Measurements from ENCODE around the gene GPR108.
"Not testable (repeated sequence)": the region's sequence is repeated elsewhere in the genome, so short reads cannot be mapped to it uniquely, and the experiment has no call there.

Gene GPR108

DNA sequence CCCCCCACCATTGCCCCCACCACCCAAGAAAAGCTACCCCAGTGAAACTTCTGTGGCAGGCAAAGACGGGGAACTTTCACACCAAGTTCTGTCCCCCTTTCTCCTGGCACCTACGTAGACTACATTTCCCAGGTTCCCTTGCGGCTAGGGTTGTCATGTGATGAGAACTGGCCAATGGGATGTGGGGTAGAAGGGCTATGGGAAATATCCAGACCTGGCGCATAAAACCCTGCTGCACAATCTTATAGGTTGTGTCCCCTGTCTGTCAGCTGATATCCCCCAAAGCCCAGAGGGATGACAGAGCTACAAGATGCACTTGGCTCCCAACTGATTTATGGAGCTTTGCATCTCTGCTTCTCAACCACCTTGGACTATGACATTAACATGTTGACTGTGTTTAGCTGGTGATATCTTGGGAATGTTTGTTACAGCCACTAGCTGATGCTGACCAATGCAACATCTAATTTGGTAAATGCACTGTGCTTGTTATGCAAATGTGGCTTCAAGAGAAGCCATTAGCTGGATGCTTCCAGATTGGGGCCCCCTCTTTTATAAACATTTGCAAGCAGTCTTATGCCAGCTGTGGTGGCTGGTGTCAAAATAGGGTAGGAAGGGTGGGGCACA is 23.8 kb upstream of the GPR108 start:
- no peak for DNase-seq (ENCODE audit: low read depth)

DNA sequence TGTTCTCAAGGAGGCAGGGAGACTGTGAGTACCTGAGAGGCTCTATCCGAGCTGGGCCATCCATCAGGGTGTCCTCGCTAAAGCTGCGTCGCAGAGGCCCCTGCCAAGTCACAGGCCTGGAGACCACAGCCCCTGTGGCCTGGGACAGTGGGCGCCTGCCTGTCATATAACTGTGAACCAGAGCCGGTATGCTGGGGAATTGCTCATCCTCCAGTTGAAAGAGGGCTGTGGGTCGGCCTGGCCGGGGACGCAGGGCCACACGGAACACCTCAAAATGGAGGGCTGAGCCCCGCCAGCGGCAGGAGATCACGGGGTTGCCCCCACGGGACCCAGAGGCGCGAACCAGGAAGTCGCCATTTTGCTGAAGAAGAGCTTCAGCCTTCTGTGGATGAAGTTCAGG is 23.2 kb upstream of the GPR108 start:
- DNase-seq (ENCODE audit: low read depth): no peak

DNA sequence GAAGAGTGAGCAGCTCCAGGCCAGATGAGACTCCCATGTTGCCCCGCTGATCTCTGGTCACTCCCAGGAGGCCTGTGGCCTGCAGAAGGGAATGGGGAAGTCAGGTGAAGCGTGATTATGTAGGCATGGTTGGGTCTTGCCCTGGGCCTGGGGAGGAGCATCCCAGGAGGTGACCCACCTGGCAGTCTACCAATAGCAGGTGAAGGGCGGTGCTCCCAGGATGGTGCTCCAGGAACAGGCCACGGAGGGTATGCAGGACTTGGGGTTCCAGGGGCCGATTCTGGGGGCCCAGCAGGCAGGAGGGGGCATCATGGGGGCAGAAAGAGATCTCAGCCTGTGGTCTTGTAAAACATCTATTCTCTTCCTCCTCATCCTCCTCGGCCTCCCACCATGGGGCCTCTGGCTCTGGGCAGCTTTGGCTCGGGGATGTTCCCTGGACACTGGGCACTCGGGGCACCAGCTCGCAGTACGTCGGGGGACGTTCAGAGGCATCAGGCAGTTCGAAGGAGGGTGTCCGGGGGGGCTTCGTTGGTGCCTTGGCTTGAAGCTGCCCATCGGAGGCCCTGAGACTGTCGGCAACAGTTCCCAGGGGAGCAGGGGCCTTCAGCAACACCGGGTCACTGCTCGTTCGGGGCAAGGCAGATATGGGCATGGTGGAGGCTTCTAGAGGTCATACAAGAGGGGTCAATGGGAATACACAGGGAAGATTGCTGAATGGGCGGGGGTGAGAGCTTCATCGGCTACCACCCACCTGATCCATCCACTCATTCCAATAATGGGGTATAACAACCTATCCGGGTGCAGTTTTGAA is 17.5 kb upstream of the GPR108 start:
- no peak for DNase-seq (ENCODE audit: low read depth)

DNA sequence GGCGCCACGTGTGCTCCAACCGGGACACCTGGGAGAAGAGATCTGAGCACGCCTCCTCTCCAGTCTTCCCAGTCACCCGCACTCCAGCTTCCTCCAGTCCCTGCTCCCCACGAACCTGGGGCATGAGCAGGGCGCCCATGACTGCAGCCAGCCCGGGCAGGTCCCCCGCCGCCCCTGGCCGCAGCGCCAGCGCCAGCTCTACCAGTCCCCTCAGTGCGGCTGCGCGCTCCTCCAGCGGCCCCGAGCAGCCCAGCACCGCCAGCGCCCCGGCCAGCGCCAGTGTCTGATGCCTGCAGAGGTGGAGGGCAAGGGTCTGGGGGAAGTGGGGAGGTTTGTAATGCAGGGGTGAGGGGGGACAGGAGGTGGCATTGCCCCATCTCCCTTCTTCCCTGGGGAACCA is 16.8 kb upstream of the GPR108 start:
- no peak for DNase-seq (ENCODE audit: low read depth)

DNA sequence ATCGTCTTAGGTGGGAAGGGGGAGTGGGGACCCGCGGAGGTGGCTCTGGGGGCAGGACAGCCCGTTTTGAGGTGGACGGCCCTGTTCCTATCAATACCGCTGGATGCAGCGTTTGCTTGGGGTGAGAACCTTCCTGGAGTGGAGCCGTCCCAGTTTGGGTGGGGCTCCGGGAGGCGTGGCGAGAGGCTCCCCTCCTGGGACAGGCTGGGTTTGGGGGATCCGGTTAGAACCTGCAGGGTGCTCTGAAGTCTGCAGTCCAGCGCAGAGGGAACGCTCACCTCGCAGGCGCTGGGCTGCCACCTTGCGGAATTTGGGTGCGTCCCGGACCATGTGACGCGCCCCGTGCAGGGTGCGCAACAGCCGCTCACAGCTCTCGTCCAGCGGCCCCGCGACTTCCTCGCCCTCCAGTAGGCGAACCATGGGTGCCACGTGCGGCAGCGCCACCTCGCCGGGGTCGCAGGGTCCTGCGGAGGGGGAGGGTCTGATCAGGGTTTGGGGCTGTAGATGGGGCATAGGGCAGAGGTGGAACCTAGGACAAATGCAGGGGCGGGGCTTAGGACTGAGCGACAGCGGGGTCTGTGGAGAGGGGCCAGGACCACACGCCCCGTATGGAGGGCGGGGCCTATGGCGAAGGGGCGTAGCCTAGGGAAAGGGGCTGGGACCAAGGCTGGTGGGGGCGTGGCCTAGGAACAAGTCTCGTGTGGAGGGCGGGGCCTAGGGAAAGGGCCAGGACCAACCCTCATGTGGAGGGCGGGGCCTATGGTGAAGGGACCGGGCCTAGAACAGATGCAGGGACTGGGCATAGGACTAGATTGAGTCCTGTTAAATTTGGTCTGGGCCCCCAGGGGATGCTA is 16.0 kb upstream of the GPR108 start:
- DNase-seq (ENCODE audit: low read depth): peak; percentile 58

DNA sequence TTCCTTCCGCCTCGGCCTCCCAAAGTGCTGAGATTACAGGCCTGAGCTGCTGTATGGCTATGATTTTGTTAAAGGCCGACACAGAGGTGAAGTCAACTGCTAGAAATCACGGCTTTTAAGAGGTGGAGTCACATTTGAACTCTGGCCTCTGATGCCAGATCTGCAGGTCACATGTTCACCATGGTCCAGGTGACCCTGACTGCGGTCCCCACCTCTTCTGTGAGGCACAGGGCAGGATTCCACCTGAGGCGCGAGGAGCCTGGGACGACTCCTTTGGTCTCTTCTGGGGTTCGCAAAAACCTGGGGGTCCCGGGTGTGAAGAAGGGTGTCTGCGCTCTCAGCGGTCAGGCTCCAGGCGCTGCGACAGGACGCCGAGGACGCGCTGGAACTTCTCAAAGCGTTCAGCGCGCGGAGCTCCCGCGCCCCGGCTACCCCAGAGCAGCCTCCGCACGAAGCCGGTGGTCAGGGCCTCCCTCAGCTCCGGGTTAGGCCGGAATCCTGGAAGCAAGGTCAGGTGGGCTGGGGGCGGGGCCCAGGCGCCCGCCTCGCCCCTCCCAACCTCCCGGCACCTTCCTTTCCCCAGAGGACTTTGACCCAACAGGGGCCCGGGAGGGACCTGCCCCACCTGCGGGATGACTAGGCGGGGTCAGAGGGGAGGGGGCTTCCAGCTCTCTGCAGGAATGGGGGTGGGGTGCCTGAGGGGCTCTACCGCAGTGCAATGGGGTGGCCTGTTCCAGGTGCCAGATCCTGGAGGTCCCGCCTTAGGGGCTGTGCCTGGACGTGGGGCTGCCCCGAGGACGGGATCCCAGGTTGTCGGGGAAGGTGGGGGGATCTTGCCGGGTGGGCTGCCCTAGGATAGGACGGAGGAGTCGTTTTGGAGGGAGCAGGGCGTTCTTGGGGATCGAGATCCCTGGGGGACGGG is 15.1 kb upstream of the GPR108 start:
- DNase-seq (ENCODE audit: low read depth): no peak

DNA sequence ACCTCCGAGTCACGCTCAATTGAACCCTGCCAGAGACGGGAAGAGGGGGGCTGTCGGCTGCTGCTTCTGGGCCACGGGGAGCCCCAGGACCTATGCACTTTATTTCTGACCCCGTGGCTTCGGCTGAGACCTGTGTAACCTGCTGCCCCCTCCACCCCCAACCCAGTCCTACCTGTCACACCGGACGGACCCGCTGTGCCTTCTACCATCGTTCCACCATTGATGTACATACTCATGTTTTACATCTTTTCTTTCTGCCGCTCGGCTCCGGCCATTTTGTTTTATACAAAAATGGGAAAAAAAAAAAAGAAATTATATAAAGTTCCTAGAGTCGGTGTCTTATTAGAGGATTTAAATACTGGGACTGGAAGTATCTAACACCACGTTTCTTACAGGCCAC is 13.8 kb upstream of the GPR108 start:
- DNase-seq (ENCODE audit: low read depth): no peak

DNA sequence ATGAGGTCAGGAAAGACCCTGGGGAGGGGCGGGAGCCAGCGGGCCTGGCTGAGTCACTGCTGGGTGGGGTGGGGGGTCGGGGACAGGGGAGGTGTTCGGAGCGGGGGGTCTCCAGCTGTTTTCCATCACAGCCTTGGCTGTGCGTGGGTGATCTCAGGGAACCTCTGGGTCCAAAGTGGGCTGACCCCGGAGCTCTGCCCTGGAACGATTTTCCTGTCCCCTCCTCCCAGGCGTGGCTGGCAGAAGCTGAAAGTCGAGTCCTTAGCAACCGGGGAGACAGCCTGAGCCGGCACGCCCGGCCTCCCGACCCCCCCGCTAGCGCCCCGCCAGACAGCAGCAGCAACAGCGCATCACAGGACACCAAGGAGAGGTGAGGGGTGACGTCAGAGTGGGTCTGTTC is 12.7 kb upstream of the GPR108 start:
- DNase-seq (ENCODE audit: low read depth): no peak

DNA sequence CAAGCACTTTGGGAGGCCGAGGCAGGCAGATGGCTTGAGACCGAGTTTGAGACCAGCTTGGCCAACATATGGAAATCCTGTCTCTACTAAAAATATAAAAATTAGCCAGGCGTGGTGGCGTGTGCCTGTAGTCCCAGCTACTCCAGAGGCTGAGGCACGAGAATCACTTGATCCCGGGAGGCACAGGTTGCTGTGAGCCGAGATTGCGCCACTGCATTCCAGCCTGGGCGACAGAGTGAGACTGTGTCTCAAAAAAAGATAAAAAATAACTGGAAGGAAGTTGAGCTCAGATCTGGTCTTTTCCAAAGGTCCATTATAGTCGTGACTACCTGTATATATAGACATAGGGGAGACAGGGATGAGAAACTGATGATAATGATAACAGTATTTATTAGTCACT is 11.2 kb upstream of the GPR108 start:
- not testable (repeated sequence) for DNase-seq (ENCODE audit: low read depth)

DNA sequence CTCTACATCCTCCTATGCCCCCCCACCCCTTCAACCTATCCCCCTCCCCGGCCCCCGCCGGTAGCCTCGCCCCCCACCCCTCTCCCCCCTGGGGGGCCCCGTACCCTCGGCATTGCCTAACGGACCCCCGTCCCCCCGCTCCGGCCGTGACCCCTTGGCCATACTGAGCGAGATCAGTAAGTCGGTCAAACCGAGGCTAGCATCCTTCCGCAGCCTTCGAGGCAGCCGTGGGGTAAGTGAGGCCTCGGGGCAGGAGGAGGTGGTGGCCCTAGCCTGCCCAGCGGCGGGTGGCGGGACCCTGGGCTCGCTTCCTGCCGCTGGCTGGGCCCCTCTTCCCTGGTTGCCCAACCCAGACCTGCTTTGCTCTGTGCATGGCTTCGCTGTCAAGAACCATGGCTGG is 8.6 kb upstream of the GPR108 start:
- no peak for DNase-seq (ENCODE audit: low read depth)

DNA sequence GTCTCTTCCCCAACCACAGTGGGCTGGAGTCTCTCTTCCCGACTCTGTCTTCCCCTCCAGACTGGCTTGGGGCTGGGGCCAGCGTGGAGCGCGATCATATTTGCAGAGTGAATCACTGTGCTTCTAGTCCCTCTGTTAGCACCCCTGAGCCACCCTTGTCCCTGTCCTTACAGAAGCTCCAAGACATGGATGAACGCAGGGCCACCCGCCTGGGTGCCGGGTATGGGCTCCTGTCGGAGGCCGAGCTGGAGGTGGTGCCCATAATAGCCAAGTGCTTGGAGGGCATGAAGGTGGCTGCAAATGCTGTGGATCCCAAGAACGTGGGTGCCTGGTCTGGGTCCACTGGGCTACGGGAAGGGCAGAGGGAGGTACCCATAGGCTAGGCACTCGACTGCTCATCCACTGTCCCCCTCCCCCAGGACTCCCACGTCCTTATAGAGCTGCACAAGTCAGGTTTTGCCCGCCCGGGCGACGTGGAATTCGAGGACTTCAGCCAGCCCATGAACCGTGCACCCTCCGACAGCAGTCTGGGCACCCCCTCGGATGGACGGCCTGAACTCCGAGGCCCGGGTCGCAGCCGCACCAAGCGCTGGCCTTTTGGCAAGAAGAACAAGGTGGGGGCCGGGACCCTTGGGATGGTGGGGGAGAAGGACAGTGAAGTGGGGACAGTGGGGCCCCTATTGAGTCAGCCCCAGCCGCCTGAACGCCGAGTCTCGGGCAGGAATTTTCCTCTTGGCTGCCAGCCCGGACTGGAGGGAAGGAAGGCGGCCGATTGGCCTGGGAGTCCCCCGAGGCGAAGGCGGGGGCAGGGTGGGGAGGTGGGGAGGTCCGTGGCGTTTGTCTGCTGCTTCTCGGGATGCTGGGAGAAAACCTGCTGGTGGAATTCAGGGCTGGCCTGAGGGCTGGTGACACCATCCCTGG is 7.3 kb upstream of the GPR108 start:
- peak; percentile 76 for DNase-seq (ENCODE audit: low read depth)

DNA sequence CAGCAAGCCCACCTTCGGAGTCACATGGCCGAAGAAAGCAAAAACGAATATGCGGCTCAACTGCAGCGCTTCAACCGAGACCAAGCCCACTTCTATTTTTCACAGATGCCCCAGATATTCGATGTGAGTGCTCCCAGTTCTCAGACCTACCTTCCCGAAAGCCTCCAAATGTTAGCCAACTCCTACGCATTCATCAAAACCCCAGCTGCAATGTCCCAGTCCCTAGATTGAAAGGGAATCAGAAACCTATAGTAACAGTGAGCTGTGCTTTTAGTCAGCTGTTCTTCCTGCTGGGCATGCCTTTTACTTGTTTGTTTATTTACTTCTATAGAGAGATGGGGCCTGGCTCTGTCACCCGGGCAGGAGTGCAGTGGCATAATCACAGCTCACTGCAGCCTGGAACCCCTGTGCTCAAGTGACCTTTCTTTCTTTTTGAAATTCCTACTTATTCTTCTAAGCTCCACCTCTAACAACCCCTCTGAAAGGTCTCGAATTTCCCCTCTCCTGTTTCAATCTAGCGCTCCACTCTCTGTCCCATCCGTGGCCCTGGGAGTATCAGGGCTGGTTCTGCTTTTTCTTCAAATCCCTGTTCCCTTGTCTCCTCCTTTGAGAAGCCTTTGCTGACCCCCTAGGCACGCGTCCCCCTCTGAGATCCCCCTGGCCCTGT is 6.5 kb upstream of the GPR108 start:
- peak; percentile 62 for DNase-seq (ENCODE audit: low read depth)

DNA sequence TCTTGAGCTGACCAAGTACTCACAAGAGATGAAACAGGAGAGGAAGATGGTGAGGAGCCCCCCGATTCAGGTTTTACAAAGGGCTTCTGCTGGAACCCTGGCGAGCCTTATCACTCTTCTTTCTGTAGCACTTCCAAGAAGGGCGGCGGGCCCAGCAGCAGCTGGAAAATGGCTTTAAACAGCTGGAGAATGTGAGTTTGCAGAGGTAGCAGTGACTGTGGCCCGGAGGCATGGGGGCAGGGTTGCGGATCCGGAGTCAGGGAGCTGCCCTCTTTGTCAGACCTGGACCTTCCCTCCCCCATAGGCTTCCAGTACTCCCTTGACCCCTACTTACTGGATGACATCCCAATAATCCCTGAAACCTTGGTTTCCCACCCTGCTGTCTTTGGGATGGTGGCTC is 5.7 kb upstream of the GPR108 start:
- DNase-seq (ENCODE audit: low read depth): no peak

DNA sequence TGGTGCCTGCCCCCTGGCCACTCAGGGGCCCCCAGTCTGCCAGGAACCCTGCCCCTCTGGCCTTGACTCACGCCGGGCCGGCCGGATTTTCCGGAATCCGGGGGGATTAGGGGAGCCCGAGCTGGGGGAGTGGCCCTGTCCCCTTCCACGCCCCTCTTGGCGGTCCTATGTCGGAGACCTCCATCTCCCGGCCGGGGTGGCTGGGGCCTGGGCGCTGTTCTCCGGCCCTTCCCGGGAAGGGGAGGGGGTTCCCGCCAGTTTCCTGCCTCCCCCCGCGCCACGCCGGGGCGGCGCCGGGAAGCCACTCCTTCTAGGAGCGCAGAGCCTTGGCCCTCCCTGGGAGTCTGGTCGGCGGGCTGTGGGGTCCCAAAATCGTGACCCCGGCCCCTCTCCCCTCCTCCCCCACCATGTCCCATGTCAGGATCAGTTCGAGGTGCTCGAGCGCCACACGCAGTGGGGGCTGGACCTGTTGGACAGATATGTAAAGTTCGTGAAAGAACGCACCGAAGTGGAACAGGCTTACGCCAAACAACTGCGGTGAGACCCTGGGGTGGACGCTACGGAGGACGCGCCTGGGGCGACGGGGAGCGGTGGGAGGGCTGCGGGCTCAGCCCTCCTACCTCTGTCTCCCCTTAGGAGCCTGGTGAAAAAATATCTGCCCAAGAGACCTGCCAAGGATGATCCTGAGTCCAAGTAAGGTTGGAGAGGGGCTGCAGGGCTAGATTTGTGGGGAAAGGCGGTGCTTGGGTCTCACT is 3.4 kb upstream of the GPR108 start:
- DNase-seq (ENCODE audit: low read depth): no peak

DNA sequence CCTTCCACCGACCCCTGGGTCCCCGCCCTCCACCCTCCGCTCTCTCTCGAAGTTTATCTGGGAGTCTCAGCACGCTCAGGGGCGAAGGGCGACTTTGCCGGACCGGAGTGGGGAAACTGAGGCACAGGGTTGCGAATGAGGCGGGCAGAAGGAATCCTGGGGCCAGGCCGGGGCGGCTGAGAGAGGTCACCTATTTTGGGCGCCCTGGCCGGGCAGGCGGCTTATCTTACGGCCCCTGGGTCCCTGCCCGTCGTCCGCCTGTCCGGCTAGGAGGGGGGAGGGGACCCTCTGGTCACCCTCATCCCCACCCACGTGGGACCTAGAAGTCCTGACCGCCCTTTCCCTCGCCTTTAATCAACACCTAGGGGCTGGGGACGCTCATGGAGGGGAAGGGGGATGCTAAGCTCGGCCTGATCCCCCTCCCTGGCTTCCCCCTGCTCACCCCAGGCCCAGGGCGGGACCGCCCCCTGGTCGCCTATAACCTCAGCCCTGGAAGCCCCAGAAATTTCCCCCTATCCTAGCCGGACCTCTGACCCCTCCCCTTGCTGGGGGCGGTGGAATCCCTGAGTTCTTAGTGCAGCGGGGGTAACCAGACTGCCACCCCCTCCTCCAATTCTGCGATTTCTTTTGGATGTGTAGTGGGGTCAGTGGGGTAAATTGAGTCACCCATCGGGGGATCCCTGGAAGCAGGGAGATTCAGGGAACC is 2.7 kb upstream of the GPR108 start:
- no peak for DNase-seq (ENCODE audit: low read depth)

DNA sequence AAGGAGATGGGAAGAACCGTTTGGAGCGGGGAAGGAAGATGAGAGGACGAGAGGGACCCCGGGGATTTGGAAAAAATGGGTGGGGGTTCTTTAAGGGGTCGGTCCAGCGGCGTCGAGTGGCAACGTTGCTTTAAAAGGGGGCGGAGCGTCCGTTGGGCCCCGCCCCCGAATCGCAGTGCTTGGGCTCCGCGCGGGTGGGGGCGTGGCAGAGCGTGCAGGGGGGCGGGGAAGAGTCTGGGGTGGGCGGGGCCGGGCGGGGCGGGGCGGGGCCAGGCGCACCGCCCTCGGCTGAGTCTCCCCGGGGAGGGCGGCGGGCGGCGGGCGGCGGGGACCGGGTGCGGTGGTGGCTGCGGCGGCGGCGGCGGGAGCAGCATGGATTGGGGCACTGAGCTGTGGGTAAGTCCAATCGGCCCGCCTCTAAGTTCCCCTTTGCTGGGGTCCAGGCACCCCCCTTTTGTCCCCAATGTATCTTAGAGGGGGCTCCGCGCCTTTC is 2.1 kb upstream of the GPR108 start, which contains the start of gene TRIP10:
TRIP10 (plus strand) TSS at position 291 of the 493 bp plus-strand sequence; CDS start at position 373, 82 bp downstream.
- DNase-seq (ENCODE audit: low read depth): peak; percentile 72

DNA sequence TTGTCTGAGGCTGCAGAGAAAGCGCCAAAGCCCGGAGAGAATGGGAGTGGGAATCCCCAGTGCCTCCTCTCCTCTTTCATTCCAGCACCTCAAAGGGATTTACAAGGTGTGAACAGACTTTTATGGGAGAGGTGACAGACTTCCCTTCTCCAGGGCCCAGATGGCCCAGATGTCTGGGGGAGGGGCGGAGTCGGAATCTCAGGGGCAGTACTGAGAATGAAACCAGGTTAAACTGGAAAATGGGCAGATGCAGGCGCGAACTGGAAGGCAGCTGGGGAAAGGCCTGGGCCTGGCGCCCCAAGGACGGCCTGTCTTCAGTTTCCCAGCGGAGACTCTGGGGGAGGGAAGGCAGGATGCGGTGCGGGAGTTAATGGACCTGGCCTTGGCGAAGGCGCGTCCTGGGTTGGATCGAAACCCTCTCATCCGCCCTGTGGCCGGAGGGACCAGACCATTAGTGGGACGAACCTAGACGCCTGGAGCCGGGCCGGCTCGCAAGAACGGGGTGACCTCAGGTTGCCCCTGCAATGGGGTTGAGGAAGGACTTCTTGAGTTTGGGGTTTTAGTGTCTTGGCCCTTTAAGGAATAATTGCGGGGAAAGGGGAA is 1.5 kb upstream of the GPR108 start:
- DNase-seq (ENCODE audit: low read depth): no peak

All from fibroblast of gingiva (primary cell).